HepG2 (cell line): ENCODE data around the gene PALM3. TPM values are rescaled to one million over a fixed set of nuclear protein-coding genes. Genes with fewer than 3 reads are reported as not detected.
A peak's percentile ranks its signal among the peaks of the same experiment; 100 is the strongest.

ENCODE experiments used
- ATAC-seq: fragments of 200-7000 bp; cut with Tn5 transposase; 3 replicates; pipeline ENCODE4 v1.9.1; 2020; ENCODE audit warnings: mild to moderate bottlenecking, moderate library complexity
- BruUV-seq: library from RNA; stranded (reverse); fragments of 400-500 nt; replicated peaks from 2 replicates; lab custom pipeline; 2021; lab: Mats Ljungman, UMichigan
- CTCF ChIA-PET: fragments of 300-600 bp; formaldehyde crosslinking; extraction: SDS; loops from one replicate; lab custom pipeline; 2021; ENCODE audit warnings: low total read pairs, inconsistent platforms, low intra/inter-chr PET ratio; lab: Yijun Ruan, JAX
- POLR2A ChIA-PET: fragments of 350-600 bp; sonication (Branson Sonifier 250); formaldehyde crosslinking; loops from one replicate; lab custom pipeline; 2020; ENCODE audit warnings: antibody characterized with exemption, inconsistent platforms; lab: Yijun Ruan, JAX
- DNase-seq: peaks from one replicate; pipeline ENCODE4 v3.0.0-alpha.2; 2015; ENCODE audit warnings: low spot score
- FAIRE-seq: peaks from 3 replicates; lab custom pipeline; 2011; peaks lifted over from hg19 to GRCh38; lab: Jason Lieb, UNC
- H2AFZ ChIP-seq: one replicate; pipeline ENCODE4 v1.6.1; 2011; ENCODE audit warnings: low read length, inconsistent platforms
- H3K27ac ChIP-seq: fragments of 300-600 bp; 3 replicates; pipeline ENCODE4 v1.8.0; 2011; ENCODE audit warnings: mixed run types, mild to moderate bottlenecking, mixed read lengths, low read length, inconsistent platforms; ENCODE audit not compliant: insufficient read depth; ENCODE audit errors: extremely low read length
- H3K27me3 ChIP-seq, 2 experiments: fragments of 200-600 bp in 1 of 2; 2 replicates in 1 of 2; 3 replicates in 1 of 2; pipeline versions ENCODE4 v1.6.0 to v1.8.0; 2011; ENCODE audit warnings: low read length in 2 of 2, mild to moderate bottlenecking in 2 of 2, moderate library complexity in 2 of 2, inconsistent platforms in 1 of 2; ENCODE audit not compliant: insufficient read depth in 2 of 2, control insufficient read depth in 1 of 2
- H3K36me3 ChIP-seq, 2 experiments: fragments of 200-600 bp in 1 of 2; replicated peaks in 1 of 2; 2 replicates in 1 of 2; 3 replicates in 1 of 2; pipeline versions ENCODE4 v1.5.1 to v1.8.0; 2011; ENCODE audit warnings: low read length in 2 of 2, inconsistent platforms in 1 of 2; ENCODE audit not compliant: insufficient read depth in 2 of 2, control insufficient read depth in 1 of 2
- H3K4me1 ChIP-seq: 2 replicates; pipeline ENCODE4 v1.5.1; 2012; ENCODE audit warnings: low read length, inconsistent platforms; ENCODE audit not compliant: insufficient read depth
- H3K4me2 ChIP-seq: 2 replicates; pipeline ENCODE4 v1.6.0; 2011; ENCODE audit warnings: low read depth, low read length, inconsistent platforms
- H3K4me3 ChIP-seq, 3 experiments: fragments of 200-600 bp in 1 of 3; sonication (generic), shearing (Covaris generic) in 1 of 3; replicated peaks in 1 of 3; 2 replicates each; pipeline ENCODE4 v1.5.1; 2011 to 2016; ENCODE audit warnings: low read length in 3 of 3, inconsistent platforms in 2 of 3, low read depth in 2 of 3, mild to moderate bottlenecking in 2 of 3, control low read depth in 1 of 3, mixed read lengths in 1 of 3; ENCODE audit not compliant: insufficient read depth in 1 of 3
- H3K79me2 ChIP-seq: one replicate; pipeline ENCODE4 v1.6.1; 2011; ENCODE audit warnings: low read length, inconsistent platforms; ENCODE audit not compliant: insufficient read depth
- H3K9ac ChIP-seq: 2 replicates; pipeline ENCODE4 v1.6.0; 2011; ENCODE audit warnings: mild to moderate bottlenecking, low read depth, low read length, inconsistent platforms; ENCODE audit not compliant: insufficient read depth
- H3K9me3 ChIP-seq: 2 replicates; pipeline ENCODE4 v1.5.1; 2012; ENCODE audit warnings: mild to moderate bottlenecking, low read length
- H4K20me1 ChIP-seq: 2 replicates; pipeline ENCODE4 v1.6.0; 2011; ENCODE audit warnings: inconsistent platforms, mild to moderate bottlenecking, low read length, moderate library complexity; ENCODE audit not compliant: insufficient read depth
- NR2F6 ChIP-seq, 2 experiments: IDR thresholded peaks; 2 replicates each; pipeline ENCODE4 v1.6.1; 2016; ENCODE audit warnings: antibody characterized with exemption in 1 of 2, mild to moderate bottlenecking in 1 of 2
- SALL1 ChIP-seq: sonication (generic); formaldehyde crosslinking; IDR thresholded peaks from 2 replicates; pipeline ENCODE4 v1.8.0; 2022; ENCODE audit warnings: mild to moderate bottlenecking, missing genetic modification reagents
- ZNF558 ChIP-seq: sonication (generic); formaldehyde crosslinking; IDR thresholded peaks from 2 replicates; pipeline ENCODE4 v1.9.0; 2022; ENCODE audit warnings: mild to moderate bottlenecking, missing genetic modification reagents, borderline replicate concordance
- ZNF572 ChIP-seq: sonication (generic); formaldehyde crosslinking; IDR thresholded peaks from 2 replicates; pipeline ENCODE4 v1.5.1; 2020; ENCODE audit warnings: mild to moderate bottlenecking, missing genetic modification reagents
- ZNF737 ChIP-seq: sonication (generic); formaldehyde crosslinking; IDR thresholded peaks from 2 replicates; pipeline ENCODE4 v1.5.0; 2020; ENCODE audit warnings: missing genetic modification reagents, mild to moderate bottlenecking, borderline replicate concordance
- ZSCAN25 ChIP-seq: sonication (generic); formaldehyde crosslinking; IDR thresholded peaks from 2 replicates; pipeline ENCODE4 v1.8.0; 2022; ENCODE audit warnings: mild to moderate bottlenecking, missing genetic modification reagents
- whole genome bisulfite sequencing: methylation state at CpG from one replicate; pipeline ENCODE4 v1.1.6; 2017; ENCODE audit warnings: low lambda C conversion rate; 5-methylcytosine and 5-hydroxymethylcytosine counted together
- in situ Hi-C: cut with HindIII; loops from 2 replicates; pipeline ENCODE4 v1.10.0; 2017; ENCODE audit warnings: low pct_unique_long_range_greater_than_20kb; ENCODE audit not compliant: extremely low pct_ligation_motif_present
- intact Hi-C: fragments of 100-400 bp; cut with micrococcal nuclease; formaldehyde crosslinking; loops from one replicate; pipeline ENCODE4 v1.10.0; 2022; ENCODE audit not compliant: unreplicated experiment
- polyA plus RNA-seq, 8 experiments: library from polyadenylated mRNA; depleted of rRNA in 3 of 8; stranded (reverse) in 7 of 8; unstranded in 1 of 8; fragments of >200 nt; fragmentation: Illumina TruSeq in 4 of 8; extraction: Trizol in 4 of 8; gene quantifications; 2 replicates each; pipeline versions ENCODE4 v1.2.1 to v1.2.3, GENCODE V29; 2011 to 2016; ENCODE audit warnings: low read depth in 4 of 8, missing spikeins in 1 of 8, mixed read lengths in 1 of 8; ENCODE audit not compliant: insufficient read depth in 1 of 8
- total RNA-seq, 5 experiments: library from RNA; depleted of rRNA; stranded (reverse); fragments of >200 nt; fragmentation: Illumina TruSeq; extraction: Trizol; gene quantifications; 2 replicates each; pipeline ENCODE4 v1.2.3, GENCODE V29; 2016; ENCODE audit warnings: low read depth in 1 of 5
- TF ChIP-seq, protein P1 (sequence below): sonication (generic); formaldehyde crosslinking; IDR thresholded peaks from 2 replicates; pipeline ENCODE4 v1.8.0; 2022; ENCODE audit warnings: missing genetic modification reagents, mild to moderate bottlenecking, moderate library complexity, borderline replicate concordance
- TF ChIP-seq, protein P2 (sequence below): sonication (generic); formaldehyde crosslinking; IDR thresholded peaks from 2 replicates; pipeline ENCODE4 v1.9.0; 2021; ENCODE audit warnings: missing genetic modification reagents, borderline replicate concordance
- TF ChIP-seq, protein P3 (sequence below): sonication (generic); formaldehyde crosslinking; IDR thresholded peaks from 2 replicates; pipeline ENCODE4 v1.5.1; 2020; ENCODE audit warnings: missing genetic modification reagents, mild to moderate bottlenecking, borderline replicate concordance
- TF ChIP-seq, protein P4 (sequence below): sonication (generic); formaldehyde crosslinking; IDR thresholded peaks from 2 replicates; pipeline ENCODE4 v1.5.1; 2020; ENCODE audit warnings: mild to moderate bottlenecking, moderate library complexity, missing genetic modification reagents
- TF ChIP-seq, protein P5 (sequence below): sonication (generic); formaldehyde crosslinking; IDR thresholded peaks from 2 replicates; pipeline ENCODE4 v1.4.0; 2020; ENCODE audit warnings: missing genetic modification reagents, borderline replicate concordance

PALM3 gene
- total and polyA plus RNA-seq, 2 of the 13 experiments (the other 11 are each of a cell fraction or from before 2014, with no cell fraction given), result 0.79 to 2.4 TPM

DNA sequence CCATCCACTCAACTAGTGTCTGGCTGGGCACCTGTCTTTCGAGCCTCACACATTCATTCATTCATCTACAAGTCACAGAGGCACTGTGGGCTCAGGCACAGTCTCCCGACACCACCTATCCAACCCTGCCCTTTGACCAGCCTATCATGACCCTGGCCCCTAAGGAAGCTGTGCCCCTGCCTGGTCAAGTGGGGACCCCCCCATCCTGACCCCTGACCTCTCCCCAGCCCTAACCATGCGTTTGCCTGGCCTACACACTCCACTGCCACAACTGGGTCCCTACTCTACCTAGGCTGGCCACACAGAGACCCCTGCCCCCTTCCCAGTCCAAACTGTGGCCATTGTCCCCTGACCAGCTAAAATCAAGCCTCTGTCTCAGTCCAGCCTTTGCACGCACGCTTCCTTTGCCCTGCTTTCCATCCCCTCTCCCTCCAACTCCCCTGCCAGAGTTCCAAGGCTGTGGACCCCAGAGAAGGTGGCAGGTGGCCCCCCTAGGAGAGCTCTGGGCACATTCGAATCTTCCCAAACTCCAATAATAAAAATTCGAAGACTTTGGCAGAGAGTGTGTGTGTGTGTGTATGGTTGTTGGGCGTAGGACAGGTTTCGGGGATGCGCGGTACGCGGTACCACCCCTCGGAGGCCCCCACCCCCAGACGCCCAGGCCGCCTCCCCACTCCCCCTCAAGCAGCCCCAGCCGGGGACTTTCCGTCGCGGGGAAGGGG lies 30.7 kb downstream of the PALM3 start:
- peaks cover 23% of the 10 kb centered on the region for H3K4me1 ChIP-seq
- intact Hi-C loops, result no loop called here
- no peaks in the 10 kb centered on the region for H4K20me1 ChIP-seq
- ChIA-PET CTCF (no interaction called here), POLR2A (interaction anchor here (1.0 to 1.5 kb wide), 5 partner anchors 22 to 284 kb away, joined by 3 to 5 read pairs (median 3); partner anchors contain the start of gene MISP3)
- no peak overlapping the region for H2AFZ ChIP-seq
- no peaks in the 10 kb centered on the region for H3K9me3 ChIP-seq
- in situ Hi-C loops, result no loop called here
- BruUV-seq, result no TSS peak
- H3K4me2 ChIP-seq, result peak overlapping the region; percentile 86
- DNase-seq (no peak), ATAC-seq (peak; percentile 47), FAIRE-seq (no peak)
- 24% methylated on average over 7 of the region's 20 CpGs for WGBS
- peak overlapping the region; percentile 62 to 80 (median 76) for H3K4me3 ChIP-seq
- H3K27ac ChIP-seq, result no peak overlapping the region
- H3K36me3 ChIP-seq, result no peaks in the 10 kb centered on the region
- peak overlapping the region; percentile 68; the same call in 1 of the 2 replicates for H3K9ac ChIP-seq
- no peaks in the 10 kb centered on the region for H3K79me2 ChIP-seq
- peaks cover 0 to 19% of the 10 kb centered on the region in 2 experiments; a peak in 4 of 5 replicates for H3K27me3 ChIP-seq
- TF ChIP-seq, protein P1, sequence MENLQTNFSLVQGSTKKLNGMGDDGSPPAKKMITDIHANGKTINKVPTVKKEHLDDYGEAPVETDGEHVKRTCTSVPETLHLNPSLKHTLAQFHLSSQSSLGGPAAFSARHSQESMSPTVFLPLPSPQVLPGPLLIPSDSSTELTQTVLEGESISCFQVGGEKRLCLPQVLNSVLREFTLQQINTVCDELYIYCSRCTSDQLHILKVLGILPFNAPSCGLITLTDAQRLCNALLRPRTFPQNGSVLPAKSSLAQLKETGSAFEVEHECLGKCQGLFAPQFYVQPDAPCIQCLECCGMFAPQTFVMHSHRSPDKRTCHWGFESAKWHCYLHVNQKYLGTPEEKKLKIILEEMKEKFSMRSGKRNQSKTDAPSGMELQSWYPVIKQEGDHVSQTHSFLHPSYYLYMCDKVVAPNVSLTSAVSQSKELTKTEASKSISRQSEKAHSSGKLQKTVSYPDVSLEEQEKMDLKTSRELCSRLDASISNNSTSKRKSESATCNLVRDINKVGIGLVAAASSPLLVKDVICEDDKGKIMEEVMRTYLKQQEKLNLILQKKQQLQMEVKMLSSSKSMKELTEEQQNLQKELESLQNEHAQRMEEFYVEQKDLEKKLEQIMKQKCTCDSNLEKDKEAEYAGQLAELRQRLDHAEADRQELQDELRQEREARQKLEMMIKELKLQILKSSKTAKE (CRISPR knock-in tag), result no peak
- TF ChIP-seq, protein P2, sequence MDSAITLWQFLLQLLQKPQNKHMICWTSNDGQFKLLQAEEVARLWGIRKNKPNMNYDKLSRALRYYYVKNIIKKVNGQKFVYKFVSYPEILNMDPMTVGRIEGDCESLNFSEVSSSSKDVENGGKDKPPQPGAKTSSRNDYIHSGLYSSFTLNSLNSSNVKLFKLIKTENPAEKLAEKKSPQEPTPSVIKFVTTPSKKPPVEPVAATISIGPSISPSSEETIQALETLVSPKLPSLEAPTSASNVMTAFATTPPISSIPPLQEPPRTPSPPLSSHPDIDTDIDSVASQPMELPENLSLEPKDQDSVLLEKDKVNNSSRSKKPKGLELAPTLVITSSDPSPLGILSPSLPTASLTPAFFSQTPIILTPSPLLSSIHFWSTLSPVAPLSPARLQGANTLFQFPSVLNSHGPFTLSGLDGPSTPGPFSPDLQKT (CRISPR knock-in tag), result no peak
- 0 out of 2 replicates have a peak, but pooled peaks have one; percentile 5 for TF ChIP-seq ZSCAN25 (CRISPR knock-in tag)
- TF ChIP-seq NR2F6 (IDR thresholded peaks at IDR 0.05), result peak; percentile 66; the same call in 1 of the 2 replicates
- TF ChIP-seq NR2F6 (CRISPR knock-in tag; IDR thresholded peaks at IDR 0.05), result no peak
- 0 out of 2 replicates have a peak, but pooled peaks have one; percentile 24 for TF ChIP-seq ZNF558
- TF ChIP-seq, protein P3, sequence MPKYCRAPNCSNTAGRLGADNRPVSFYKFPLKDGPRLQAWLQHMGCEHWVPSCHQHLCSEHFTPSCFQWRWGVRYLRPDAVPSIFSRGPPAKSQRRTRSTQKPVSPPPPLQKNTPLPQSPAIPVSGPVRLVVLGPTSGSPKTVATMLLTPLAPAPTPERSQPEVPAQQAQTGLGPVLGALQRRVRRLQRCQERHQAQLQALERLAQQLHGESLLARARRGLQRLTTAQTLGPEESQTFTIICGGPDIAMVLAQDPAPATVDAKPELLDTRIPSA (CRISPR knock-in tag), result no peak
- TF ChIP-seq, protein P4, sequence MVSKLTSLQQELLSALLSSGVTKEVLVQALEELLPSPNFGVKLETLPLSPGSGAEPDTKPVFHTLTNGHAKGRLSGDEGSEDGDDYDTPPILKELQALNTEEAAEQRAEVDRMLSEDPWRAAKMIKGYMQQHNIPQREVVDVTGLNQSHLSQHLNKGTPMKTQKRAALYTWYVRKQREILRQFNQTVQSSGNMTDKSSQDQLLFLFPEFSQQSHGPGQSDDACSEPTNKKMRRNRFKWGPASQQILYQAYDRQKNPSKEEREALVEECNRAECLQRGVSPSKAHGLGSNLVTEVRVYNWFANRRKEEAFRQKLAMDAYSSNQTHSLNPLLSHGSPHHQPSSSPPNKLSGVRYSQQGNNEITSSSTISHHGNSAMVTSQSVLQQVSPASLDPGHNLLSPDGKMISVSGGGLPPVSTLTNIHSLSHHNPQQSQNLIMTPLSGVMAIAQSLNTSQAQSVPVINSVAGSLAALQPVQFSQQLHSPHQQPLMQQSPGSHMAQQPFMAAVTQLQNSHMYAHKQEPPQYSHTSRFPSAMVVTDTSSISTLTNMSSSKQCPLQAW, result peak; percentile 35; the same call in 1 of the 2 replicates
- TF ChIP-seq, protein P5, sequence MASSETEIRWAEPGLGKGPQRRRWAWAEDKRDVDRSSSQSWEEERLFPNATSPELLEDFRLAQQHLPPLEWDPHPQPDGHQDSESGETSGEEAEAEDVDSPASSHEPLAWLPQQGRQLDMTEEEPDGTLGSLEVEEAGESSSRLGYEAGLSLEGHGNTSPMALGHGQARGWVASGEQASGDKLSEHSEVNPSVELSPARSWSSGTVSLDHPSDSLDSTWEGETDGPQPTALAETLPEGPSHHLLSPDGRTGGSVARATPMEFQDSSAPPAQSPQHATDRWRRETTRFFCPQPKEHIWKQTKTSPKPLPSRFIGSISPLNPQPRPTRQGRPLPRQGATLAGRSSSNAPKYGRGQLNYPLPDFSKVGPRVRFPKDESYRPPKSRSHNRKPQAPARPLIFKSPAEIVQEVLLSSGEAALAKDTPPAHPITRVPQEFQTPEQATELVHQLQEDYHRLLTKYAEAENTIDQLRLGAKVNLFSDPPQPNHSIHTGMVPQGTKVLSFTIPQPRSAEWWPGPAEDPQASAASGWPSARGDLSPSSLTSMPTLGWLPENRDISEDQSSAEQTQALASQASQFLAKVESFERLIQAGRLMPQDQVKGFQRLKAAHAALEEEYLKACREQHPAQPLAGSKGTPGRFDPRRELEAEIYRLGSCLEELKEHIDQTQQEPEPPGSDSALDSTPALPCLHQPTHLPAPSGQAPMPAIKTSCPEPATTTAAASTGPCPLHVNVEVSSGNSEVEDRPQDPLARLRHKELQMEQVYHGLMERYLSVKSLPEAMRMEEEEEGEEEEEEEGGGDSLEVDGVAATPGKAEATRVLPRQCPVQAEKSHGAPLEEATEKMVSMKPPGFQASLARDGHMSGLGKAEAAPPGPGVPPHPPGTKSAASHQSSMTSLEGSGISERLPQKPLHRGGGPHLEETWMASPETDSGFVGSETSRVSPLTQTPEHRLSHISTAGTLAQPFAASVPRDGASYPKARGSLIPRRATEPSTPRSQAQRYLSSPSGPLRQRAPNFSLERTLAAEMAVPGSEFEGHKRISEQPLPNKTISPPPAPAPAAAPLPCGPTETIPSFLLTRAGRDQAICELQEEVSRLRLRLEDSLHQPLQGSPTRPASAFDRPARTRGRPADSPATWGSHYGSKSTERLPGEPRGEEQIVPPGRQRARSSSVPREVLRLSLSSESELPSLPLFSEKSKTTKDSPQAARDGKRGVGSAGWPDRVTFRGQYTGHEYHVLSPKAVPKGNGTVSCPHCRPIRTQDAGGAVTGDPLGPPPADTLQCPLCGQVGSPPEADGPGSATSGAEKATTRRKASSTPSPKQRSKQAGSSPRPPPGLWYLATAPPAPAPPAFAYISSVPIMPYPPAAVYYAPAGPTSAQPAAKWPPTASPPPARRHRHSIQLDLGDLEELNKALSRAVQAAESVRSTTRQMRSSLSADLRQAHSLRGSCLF, result no peak
- TF ChIP-seq SALL1, result 0 out of 2 replicates have a peak, but pooled peaks have one; percentile 33
- no peak for TF ChIP-seq ZNF737
- 0 out of 2 replicates have a peak, but pooled peaks have one; percentile 56 for TF ChIP-seq ZNF572 (CRISPR knock-in tag)
